PC-3 (cell line): ENCODE data around the gene VAMP3.

Source experiments
- CTCF ChIP-seq: fragments of 300-600 bp; sonication (generic); conservative IDR thresholded peaks from 2 replicates; pipeline ENCODE4 v1.5.1; 2017; ENCODE audit warnings: antibody characterized with exemption, low read depth, mild to moderate bottlenecking, low read length
- EZH2 ChIP-seq: fragments of 300-600 bp; sonication (generic); IDR thresholded peaks from one replicate; pipeline ENCODE4 v1.6.1; 2017; ENCODE audit warnings: antibody characterized with exemption, mild to moderate bottlenecking, low read length; ENCODE audit not compliant: unreplicated experiment
- EZH2phosphoT487 ChIP-seq: fragments of 300-600 bp; sonication (generic); IDR thresholded peaks from 2 replicates; pipeline ENCODE4 v1.6.1; 2018; ENCODE audit warnings: mild to moderate bottlenecking, antibody characterized with exemption, low read length, borderline replicate concordance

GRCh38 chr1:7761103-7761502 is 10.0 kb upstream of the VAMP3 start:
- TF ChIP-seq CTCF, result no peak
- TF ChIP-seq EZH2, result no peak
- TF ChIP-seq EZH2phosphoT487, result no peak
